Erythroblast (primary cell): ENCODE data around the gene FASLG.

Experiments used
- GATA1 ChIP-seq: IDR thresholded peaks from 2 replicates; pipeline ENCODE4 v1.6.1; 2011; ENCODE audit warnings: low read depth, mild to moderate bottlenecking, control low read depth, low read length, moderate library complexity
- POLR2A ChIP-seq: IDR thresholded peaks from 2 replicates; pipeline ENCODE4 v1.6.1; 2011; ENCODE audit warnings: mild to moderate bottlenecking, low read length

DNA sequence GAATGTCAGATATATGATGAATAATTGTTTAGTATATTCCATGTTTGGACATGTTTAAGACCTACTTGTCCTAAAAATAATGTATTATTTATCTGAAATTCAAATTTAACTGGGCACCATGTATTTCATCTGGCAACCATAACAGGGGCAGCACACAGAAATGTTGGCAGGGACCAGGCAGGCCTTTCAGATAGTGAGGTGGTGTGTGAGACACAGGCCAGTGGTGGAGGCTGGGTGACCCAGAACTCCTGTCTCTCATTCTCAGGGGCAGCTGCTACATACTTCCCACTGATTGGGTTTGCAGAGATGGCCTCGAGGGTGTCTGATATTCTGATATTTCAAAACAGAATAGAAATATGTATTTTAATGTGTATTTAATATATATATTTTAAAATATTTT lies 1.3 kb upstream of the FASLG start:
- TF ChIP-seq POLR2A (no peak), GATA1 (no peak)
